ENCODE measurements around the gene PLEKHF1. TPM values are rescaled to one million over a fixed set of nuclear protein-coding genes. Genes with fewer than 3 reads are reported as not detected.

The PLEKHF1 gene
- polyA plus RNA-seq, 3 donors: 0.11 to 0.29 (median 0.26) TPM

DNA sequence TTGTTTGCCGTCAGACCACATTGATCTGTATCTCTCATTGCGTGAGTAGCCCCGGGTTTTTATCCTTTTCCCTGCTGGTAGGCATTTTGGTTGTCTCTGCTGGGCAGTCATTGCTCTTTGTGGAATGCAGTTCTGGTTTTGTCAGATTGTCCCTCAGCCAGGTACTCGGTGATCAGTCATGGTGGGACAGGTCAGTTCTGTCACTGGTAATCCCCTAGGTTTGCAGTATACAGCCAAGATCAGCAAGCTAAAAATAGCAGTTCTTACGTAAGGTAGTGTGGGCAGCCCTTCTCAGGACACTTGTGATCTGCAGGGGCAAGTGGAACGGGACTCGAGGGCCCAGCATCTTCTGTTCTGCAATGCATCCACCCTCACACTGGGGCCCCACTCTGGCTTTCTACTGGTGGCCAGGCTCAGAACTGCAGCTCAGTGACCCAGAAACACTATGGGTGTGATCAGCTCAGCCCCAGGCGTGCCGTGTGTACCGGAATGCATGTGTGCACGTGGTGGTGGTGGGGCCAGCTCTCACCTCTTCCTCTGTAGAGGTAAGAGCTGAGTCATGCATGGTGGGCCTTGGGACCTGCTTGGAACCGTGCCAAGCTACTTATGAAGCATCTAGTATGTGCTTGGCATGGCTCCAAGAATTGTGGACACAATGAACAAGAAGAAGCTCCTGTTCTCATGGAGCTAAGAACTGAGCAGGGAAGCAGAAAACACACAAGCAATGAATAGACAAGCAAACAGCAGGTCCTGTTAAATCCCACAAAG lies 6.3 kb downstream of the PLEKHF1 start:
- Mint-ChIP-seq H3K27me3 (ENCODE audit: low read depth in 3 of 3) (peaks cover 3 to 8% (median 8%) of the 10 kb centered on the region in 3 donors), H3K9me3 (peaks cover 0 to 2% (median 0%) of the 10 kb centered on the region in 7 donors), H3K27ac (peak overlapping the region in 1 of 7 donors; percentile 81), H3K4me1 (peaks cover 22% of the 10 kb centered on the region), H3K4me3 (no peak overlapping the region), H3K36me3 (no peaks in the 10 kb centered on the region)
- H3K4me3 ChIP-seq (replicated peaks in 1 of 3; ENCODE audit: low read depth in 2 of 3, low read length in 3 of 3): no peak overlapping the region
- H2AFZ ChIP-seq (ENCODE audit: insufficient read depth, low read depth, low read length, poor library complexity, severe bottlenecking): no peak overlapping the region
- H3K79me2 ChIP-seq (ENCODE audit: insufficient read depth, low read length): no peaks in the 10 kb centered on the region
- H3K9ac ChIP-seq (ENCODE audit: insufficient read depth, low read length, poor library complexity, severe bottlenecking): no peak overlapping the region
- no peaks in the 10 kb centered on the region for H3K36me3 ChIP-seq (replicated peaks in 1 of 2; ENCODE audit: control insufficient read depth in 1 of 2, insufficient read depth in 2 of 2, low read length in 2 of 2)
- 15% methylated on average over 7 of the region's 12 CpGs for WGBS (ENCODE audit: insufficient coverage)
- intact Hi-C loops (cut with micrococcal nuclease): no loop called here
- peaks cover 0 to 1% of the 10 kb centered on the region in 2 donors for H3K27me3 ChIP-seq (ENCODE audit: control insufficient read depth in 2 of 2, insufficient read depth in 2 of 2, low read length in 2 of 2)
- TF ChIP-seq, protein P1, sequence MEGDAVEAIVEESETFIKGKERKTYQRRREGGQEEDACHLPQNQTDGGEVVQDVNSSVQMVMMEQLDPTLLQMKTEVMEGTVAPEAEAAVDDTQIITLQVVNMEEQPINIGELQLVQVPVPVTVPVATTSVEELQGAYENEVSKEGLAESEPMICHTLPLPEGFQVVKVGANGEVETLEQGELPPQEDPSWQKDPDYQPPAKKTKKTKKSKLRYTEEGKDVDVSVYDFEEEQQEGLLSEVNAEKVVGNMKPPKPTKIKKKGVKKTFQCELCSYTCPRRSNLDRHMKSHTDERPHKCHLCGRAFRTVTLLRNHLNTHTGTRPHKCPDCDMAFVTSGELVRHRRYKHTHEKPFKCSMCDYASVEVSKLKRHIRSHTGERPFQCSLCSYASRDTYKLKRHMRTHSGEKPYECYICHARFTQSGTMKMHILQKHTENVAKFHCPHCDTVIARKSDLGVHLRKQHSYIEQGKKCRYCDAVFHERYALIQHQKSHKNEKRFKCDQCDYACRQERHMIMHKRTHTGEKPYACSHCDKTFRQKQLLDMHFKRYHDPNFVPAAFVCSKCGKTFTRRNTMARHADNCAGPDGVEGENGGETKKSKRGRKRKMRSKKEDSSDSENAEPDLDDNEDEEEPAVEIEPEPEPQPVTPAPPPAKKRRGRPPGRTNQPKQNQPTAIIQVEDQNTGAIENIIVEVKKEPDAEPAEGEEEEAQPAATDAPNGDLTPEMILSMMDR (IDR thresholded peaks at IDR 0.05): peak; percentile 33
- H4K20me1 ChIP-seq (ENCODE audit: insufficient read depth, low read length): no peaks in the 10 kb centered on the region
- DNase-seq: no peak
- H3K27ac ChIP-seq (ENCODE audit: low read depth in 1 of 2, low read length in 2 of 2): no peak overlapping the region
- peaks cover 0 to 4% of the 10 kb centered on the region in 2 donors for H3K9me3 ChIP-seq (replicated peaks in 1 of 2; ENCODE audit: control insufficient read depth in 1 of 2, insufficient read depth in 1 of 2, low read length in 2 of 2)
- H3K4me1 ChIP-seq (ENCODE audit: control insufficient read depth in 1 of 2, insufficient read depth in 2 of 2, low read length in 2 of 2): peaks cover 0 to 4% of the 10 kb centered on the region in 2 donors
- no peak overlapping the region for H3K4me2 ChIP-seq (replicated peaks; ENCODE audit: extremely low read depth, low read length, poor library complexity, severe bottlenecking)

DNA sequence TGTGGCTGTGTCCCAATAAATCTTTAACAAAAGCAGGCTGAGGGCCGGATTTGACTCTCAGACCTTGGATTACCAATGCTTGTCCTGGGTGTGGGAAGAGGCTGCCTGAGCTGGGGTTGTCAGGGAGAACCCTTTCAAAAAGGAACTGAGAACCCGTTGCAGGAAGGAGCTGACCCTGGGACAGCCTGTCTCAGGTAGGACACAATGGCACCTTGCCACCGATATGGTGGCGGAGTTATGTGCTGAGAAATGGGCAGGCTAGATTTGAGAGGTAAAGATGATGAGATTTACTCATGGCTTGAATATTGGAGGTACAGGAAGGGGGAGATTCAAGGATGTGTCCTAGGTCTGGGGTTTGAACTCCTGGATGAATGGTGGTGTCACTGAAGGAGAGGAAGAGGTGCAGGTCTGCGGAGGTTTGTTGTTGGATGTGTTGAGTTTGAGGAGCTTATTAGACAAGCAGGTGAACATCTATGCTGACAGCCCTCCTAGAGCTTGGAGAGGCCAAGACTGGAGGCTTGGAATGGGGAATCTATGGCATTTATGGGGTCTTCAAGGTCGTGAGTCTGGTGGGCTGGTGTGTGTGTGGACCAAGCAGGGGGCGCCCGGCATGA lies 7.2 kb downstream of the PLEKHF1 start:
- Mint-ChIP-seq H3K9me3 (peaks cover 0 to 2% (median 0%) of the 10 kb centered on the region in 7 donors), H3K4me3 (peak overlapping the region in 1 of 2 donors; percentile 43), H3K27me3 (ENCODE audit: low read depth in 3 of 3) (peaks cover 2 to 5% (median 3%) of the 10 kb centered on the region in 3 donors), H3K27ac (peak overlapping the region in 2 of 7 donors; percentile 39 to 81), H3K4me1 (peaks cover 18% of the 10 kb centered on the region), H3K36me3 (no peaks in the 10 kb centered on the region)
- Histone ChIP-seq H3K9ac (ENCODE audit: insufficient read depth, low read length, poor library complexity, severe bottlenecking) (no peak overlapping the region), H4K20me1 (ENCODE audit: insufficient read depth, low read length) (no peaks in the 10 kb centered on the region), H3K4me1 (ENCODE audit: control insufficient read depth in 1 of 2, insufficient read depth in 2 of 2, low read length in 2 of 2) (peaks cover 0 to 4% of the 10 kb centered on the region in 2 donors), H3K4me3 (replicated peaks in 1 of 3; ENCODE audit: low read depth in 2 of 3, low read length in 3 of 3) (no peak overlapping the region), H3K79me2 (ENCODE audit: insufficient read depth, low read length) (no peaks in the 10 kb centered on the region), H3K9me3 (replicated peaks in 1 of 2; ENCODE audit: control insufficient read depth in 1 of 2, insufficient read depth in 1 of 2, low read length in 2 of 2) (peaks cover 0 to 4% of the 10 kb centered on the region in 2 donors), H3K27me3 (ENCODE audit: control insufficient read depth in 2 of 2, insufficient read depth in 2 of 2, low read length in 2 of 2) (no peaks in the 10 kb centered on the region), H3K4me2 (replicated peaks; ENCODE audit: extremely low read depth, low read length, poor library complexity, severe bottlenecking) (no peak overlapping the region), H2AFZ (ENCODE audit: insufficient read depth, low read depth, low read length, poor library complexity, severe bottlenecking) (no peak overlapping the region), H3K27ac (ENCODE audit: low read depth in 1 of 2, low read length in 2 of 2) (no peak overlapping the region), H3K36me3 (replicated peaks in 1 of 2; ENCODE audit: control insufficient read depth in 1 of 2, insufficient read depth in 2 of 2, low read length in 2 of 2) (no peaks in the 10 kb centered on the region)
- intact Hi-C loops (cut with micrococcal nuclease): no loop called here
- WGBS (ENCODE audit: insufficient coverage): 90% methylated on average over 8 of the region's 8 CpGs
- TF ChIP-seq, protein P1 (IDR thresholded peaks at IDR 0.05): no peak
- no peak for DNase-seq
